Left renal pelvis (tissue), 4 donors: ENCODE results near the gene RGL2. TPM values are rescaled to one million over a fixed set of nuclear protein-coding genes. Genes with fewer than 3 reads are reported as not detected.
"Not testable (repeated sequence)": the region's sequence is repeated elsewhere in the genome, so short reads cannot be mapped to it uniquely, and the experiment has no call there.

ENCODE experiments used
- DNase-seq, 4 donors: peaks; one replicate each; pipeline ENCODE4 v3.0.0-alpha.2; 2013; ENCODE audit warnings: low read depth in 4 of 4, low spot score in 3 of 4
- polyA plus RNA-seq, 4 donors: library from polyadenylated mRNA; unstranded; fragments of 120-200 nt; gene quantifications; one replicate each; pipeline ENCODE4 v1.2.1, GENCODE V29; 2013; ENCODE audit not compliant: insufficient read length in 4 of 4

Gene RGL2
- polyA plus RNA-seq, 4 donors = 96.7 to 133 (median 103) TPM

DNA sequence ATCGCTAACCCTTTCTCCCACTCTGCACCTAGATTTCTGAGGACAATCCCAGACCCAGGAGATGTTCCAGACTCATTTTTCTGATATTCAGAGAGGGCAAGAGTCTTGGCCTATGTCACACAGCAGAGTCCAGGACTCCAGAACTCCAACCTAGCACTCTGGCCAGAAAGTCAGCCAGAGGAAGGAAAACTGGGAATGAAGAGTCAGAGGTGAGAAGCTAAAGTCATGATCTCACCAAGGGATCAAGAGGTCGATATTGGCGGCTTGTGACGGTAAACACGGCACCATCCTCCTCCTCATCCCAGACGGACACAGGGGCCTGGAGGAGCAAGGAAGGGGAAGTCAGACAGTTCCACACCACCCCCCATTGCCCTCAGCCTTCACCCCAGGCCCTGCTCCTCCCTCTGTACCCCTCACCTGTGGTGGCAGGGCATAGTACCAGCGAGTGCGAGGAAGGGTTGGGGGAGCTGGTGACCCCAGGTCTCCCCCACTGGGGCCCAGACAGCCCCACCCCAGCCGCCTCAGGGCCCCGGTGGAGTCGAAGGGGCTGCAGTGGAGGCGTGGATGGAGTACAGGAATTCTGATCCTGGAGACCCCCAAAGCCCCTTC is 1.8 kb downstream of the RGL2 start:
- DNase-seq = no peak

- no peak for DNase-seq
These were observed 2.9 kb downstream of the RGL2 start for GRCh38 chr6:33295621-33296369.

GRCh38 chr6:33294086-33294823 is 4.5 kb downstream of the RGL2 start:
- DNase-seq = no peak

GRCh38 chr6:33292996-33293682 is 5.6 kb downstream of the RGL2 start:
- DNase-seq = no peak

- DNase-seq = no peak
These were observed 8.3 kb downstream of the RGL2 start for GRCh38 chr6:33290459-33290858.

DNA sequence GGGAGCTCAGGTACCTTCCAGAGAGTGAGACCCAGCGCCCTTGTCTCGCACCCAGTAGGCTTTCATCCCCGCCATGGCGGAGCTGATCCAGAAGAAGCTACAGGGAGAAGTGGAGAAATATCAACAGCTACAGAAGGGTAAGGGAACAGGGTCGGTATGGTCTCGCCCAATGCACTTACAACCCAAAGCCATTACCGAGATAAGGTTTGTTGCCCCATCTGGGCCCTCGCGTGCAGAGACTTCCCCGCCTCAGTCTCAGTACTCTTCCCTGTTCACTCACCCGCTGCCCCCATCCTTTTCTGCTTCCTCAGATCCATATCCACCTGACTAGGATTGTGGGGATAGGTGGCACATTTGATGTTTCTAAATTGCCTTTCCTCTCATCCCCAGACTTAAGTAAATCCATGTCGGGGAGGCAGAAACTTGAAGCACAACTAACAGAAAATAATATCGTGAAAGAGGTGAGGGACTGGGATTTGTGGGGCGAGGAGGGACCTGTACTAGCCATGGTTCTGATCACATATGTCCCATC is 8.9 kb downstream of the RGL2 start:
- no peak for DNase-seq

GRCh38 chr6:33288921-33289783 is 9.6 kb downstream of the RGL2 start, which contains the start of the genes PFDN6 and WDR46:
Gene PFDN6, plus strand, starts transcription at chr6:33289601. Its CDS starts 256 bp downstream, at chr6:33289857.
Gene WDR46, minus strand, starts transcription at chr6:33289239. Its CDS starts 69 bp downstream, at chr6:33289170.
- DNase-seq = peak in 3 of 4 donors; percentile 87 to 92 (median 89)

DNA sequence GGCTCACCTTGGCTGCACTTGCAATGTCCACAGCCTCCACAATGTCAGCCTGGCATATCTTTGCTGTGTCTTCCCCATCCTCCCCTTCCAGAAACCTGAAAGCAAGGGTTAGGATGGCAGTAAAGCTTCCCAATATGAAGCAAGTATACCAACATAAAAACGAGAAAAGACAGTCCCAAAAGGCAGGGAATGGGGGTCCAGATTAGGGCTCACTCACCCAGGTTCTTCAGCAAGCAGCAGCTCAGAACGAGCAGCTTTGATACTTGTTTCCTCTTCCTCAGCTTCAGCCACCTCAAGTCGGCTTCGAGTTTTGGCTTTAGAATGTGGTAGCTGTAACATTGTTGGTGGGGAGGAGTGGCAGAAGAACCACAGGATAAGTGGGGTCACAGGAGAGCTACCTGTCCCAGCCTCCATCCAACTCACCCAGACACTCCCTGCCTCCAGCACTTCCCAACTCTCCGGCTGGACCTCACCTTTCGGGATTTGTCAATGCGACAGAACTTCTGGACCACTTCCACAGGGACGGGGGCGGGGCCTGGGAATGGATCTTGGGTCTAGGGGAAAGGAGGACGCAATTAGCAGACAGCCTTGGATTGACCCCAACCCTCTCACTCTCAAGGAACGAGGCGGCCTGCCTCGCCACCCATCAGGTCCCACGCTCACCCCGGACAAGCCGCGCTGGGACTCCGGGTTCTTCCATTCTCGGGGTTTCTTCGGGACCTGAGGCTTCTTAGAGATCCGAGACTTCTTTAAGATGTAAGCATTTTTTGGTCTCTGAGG is 10.4 kb downstream of the RGL2 start:
- DNase-seq = no peak

- DNase-seq = no peak
These were observed 11.5 kb downstream of the RGL2 start for GRCh38 chr6:33286946-33287914.

DNA sequence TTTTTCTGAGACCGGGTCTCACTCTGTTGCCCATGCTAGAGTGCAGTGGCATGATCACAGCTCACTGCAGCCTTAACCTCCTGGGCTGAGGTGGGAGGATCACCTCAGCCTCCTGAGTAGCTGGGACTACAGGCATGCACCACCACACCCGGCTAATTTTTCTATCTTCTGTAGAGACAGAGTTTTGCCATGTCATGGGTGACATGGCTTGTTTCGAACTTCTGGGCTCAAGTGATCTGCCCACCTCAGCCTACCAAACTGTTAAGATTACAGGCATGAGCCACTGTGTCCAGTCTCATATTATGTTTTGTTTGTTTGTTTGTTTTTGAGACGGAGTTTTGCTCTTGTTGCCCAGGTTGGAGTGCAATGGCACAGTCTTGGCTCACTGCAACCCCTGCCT is 13.5 kb downstream of the RGL2 start:
- DNase-seq = not testable (repeated sequence)

GRCh38 chr6:33280539-33280938 is 18.2 kb downstream of the RGL2 start:
- DNase-seq = no peak

DNA sequence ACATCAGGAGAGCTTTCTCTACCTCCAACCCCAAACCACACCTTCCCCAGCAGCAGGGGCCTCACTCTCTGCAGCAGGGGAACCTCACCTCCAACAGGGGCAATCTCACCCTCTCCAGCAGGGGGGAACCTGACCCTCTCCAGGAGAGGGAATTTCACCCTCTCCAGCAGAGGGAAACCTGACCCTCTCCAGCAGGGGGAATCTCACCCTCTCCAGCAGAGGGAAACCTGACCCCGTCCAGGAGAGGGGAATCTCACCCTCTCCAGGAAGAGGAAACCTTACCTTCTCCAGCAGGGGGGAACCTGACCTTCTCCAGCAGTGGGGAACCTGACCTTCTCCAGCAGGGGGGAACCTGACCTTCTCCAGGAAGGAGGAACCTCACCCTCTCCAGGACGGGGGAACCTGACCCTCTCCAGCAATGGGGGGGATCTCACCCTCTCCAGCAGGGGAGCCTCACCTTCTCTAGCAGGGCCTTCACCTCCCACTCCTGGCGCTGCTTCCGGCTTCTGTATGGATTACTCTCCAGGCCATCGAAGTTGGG is 18.7 kb downstream of the RGL2 start:
- peak in 1 of 4 donors; percentile 14 for DNase-seq

- DNase-seq = no peak
These were observed 19.5 kb downstream of the RGL2 start for GRCh38 chr6:33279257-33279695.

DNA sequence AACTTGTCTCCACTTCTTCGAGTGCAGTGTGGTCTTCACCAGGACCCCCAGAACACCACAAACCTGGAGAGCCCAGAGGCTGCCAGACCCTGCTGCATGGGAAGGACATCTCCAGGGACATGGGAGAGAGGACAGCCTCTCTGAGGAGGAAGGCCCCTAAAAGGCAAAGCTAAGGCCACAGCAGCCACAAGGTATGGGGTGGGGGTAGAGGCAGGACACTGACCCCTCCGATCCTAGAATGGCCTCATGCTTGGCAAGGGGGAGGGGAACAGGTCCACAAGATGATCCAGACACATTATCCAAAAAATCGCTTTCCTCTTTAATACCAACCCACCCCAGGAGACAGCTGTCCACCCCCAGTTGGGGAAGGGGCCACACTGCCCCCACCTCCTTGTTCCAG is 19.9 kb downstream of the RGL2 start:
- no peak for DNase-seq

- DNase-seq = no peak
These were observed 20.4 kb downstream of the RGL2 start for GRCh38 chr6:33278392-33278741.

DNA sequence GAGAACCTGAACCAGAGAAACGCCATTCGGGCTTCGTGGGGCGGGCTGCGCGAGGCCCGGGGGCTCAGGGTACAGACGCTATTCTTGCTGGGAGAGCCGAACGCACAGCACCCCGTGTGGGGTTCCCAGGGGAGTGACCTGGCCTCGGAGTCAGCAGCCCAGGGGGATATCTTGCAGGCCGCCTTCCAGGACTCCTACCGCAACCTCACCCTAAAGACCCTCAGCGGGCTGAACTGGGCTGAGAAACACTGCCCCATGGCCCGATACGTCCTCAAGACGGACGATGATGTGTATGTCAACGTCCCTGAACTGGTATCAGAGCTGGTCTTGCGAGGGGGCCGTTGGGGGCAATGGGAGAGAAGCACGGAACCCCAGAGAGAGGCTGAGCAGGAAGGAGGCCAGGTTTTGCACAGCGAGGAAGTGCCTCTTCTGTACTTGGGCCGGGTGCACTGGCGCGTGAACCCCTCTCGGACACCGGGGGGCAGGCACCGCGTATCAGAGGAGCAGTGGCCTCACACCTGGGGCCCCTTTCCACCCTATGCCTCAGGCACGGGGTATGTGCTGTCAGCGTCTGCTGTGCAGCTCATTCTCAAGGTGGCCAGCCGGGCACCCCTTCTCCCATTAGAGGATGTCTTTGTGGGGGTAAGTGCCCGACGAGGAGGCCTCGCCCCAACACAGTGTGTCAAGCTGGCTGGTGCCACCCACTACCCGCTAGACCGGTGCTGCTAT is 20.9 kb downstream of the RGL2 start:
- no peak for DNase-seq
